ENCODE results near the gene IGSF8. TPM values are rescaled to one million over a fixed set of nuclear protein-coding genes. Genes with fewer than 3 reads are reported as not detected.

Gene IGSF8
- polyA plus RNA-seq, 1 donor from 2014 or later, result 27.3 TPM

DNA sequence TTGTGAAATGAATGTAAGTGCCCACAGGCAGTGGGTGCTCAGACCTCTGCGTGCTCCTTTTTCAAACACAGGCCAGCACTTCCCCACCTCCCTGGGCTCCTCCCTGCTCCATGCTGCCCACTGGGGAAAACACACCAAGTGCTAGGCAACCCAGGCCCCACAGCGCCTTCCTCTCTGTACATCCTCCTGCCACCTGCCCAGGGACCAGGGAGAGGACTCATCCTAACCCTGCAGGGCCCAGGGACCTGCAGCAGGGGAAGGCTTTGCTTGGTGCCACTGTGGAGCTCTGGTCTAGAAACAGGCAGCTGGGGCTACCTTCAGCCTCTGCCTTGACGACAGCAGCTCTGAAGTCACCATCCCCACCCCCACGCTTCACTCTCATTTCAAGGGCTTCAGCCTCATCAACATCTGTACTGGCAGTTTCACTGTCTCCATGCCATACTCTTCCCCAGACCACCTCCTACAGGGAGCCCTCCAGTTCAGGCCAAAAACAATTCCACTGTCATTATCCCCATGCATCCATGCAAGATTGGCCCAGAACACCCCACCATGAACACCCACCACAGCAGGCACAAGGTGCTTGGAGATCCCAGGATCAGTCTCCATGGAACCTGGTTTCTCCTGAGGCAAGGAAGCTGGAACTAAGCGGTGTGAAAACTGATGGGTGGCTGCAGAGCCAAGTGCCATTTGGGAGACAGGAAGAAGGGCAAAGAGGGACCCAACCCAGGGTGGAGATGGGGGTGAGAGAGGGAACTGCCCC lies 1.1 kb downstream of the IGSF8 start:
- peak overlapping the region; percentile 72 for H3K9ac ChIP-seq (ENCODE audit: low read length)
- H4K20me1 ChIP-seq (ENCODE audit: insufficient read depth), result no peaks in the 10 kb centered on the region
- peak overlapping the region; percentile 80 for H3K4me3 ChIP-seq (ENCODE audit: low read length)
- H3K27me3 ChIP-seq (ENCODE audit: insufficient read depth, low read depth, low read length), result no peaks in the 10 kb centered on the region
- no peak overlapping the region for H3K27ac ChIP-seq (ENCODE audit: low read length)
- no peaks in the 10 kb centered on the region for H3F3A ChIP-seq (ENCODE audit: insufficient read depth, low read length, poor library complexity, severe bottlenecking)
- TF ChIP-seq, protein P1, sequence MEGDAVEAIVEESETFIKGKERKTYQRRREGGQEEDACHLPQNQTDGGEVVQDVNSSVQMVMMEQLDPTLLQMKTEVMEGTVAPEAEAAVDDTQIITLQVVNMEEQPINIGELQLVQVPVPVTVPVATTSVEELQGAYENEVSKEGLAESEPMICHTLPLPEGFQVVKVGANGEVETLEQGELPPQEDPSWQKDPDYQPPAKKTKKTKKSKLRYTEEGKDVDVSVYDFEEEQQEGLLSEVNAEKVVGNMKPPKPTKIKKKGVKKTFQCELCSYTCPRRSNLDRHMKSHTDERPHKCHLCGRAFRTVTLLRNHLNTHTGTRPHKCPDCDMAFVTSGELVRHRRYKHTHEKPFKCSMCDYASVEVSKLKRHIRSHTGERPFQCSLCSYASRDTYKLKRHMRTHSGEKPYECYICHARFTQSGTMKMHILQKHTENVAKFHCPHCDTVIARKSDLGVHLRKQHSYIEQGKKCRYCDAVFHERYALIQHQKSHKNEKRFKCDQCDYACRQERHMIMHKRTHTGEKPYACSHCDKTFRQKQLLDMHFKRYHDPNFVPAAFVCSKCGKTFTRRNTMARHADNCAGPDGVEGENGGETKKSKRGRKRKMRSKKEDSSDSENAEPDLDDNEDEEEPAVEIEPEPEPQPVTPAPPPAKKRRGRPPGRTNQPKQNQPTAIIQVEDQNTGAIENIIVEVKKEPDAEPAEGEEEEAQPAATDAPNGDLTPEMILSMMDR (IDR thresholded peaks at IDR 0.05; ENCODE audit: poor library complexity, severe bottlenecking), result no peak
- TF ChIP-seq TAF1 (IDR thresholded peaks at IDR 0.05; ENCODE audit: low read depth) (no peak), MXI1 (conservative IDR thresholded peaks at IDR 0.05; ENCODE audit: poor library complexity, severe bottlenecking) (no peak), RAD21 (conservative IDR thresholded peaks at IDR 0.05) (no peak), REST (IDR thresholded peaks at IDR 0.05; ENCODE audit: borderline replicate concordance) (no peak), EZH2 (IDR thresholded peaks at IDR 0.05; ENCODE audit: borderline replicate concordance, insufficient read depth, low read length, poor library complexity, severe bottlenecking) (no peak), EP300 (conservative IDR thresholded peaks at IDR 0.05; ENCODE audit: poor library complexity, severe bottlenecking) (no peak), SMC3 (conservative IDR thresholded peaks at IDR 0.05; ENCODE audit: poor library complexity) (no peak), POLR2AphosphoS5 (IDR thresholded peaks at IDR 0.05) (no peak)
- peak overlapping the region; percentile 71 for H3K4me2 ChIP-seq (ENCODE audit: low read length)
- no peaks in the 10 kb centered on the region for H3K9me3 ChIP-seq (ENCODE audit: low read length)
- no peaks in the 10 kb centered on the region for H3K9me2 ChIP-seq (ENCODE audit: insufficient read depth, low read length)
- no peaks in the 10 kb centered on the region for H3K36me3 ChIP-seq (ENCODE audit: insufficient read depth, low read length)
- no peak overlapping the region for H2AFZ ChIP-seq (ENCODE audit: low read depth, low read length)
- no peaks in the 10 kb centered on the region for H3K79me2 ChIP-seq (replicated peaks; ENCODE audit: insufficient read depth, low read length)

DNA sequence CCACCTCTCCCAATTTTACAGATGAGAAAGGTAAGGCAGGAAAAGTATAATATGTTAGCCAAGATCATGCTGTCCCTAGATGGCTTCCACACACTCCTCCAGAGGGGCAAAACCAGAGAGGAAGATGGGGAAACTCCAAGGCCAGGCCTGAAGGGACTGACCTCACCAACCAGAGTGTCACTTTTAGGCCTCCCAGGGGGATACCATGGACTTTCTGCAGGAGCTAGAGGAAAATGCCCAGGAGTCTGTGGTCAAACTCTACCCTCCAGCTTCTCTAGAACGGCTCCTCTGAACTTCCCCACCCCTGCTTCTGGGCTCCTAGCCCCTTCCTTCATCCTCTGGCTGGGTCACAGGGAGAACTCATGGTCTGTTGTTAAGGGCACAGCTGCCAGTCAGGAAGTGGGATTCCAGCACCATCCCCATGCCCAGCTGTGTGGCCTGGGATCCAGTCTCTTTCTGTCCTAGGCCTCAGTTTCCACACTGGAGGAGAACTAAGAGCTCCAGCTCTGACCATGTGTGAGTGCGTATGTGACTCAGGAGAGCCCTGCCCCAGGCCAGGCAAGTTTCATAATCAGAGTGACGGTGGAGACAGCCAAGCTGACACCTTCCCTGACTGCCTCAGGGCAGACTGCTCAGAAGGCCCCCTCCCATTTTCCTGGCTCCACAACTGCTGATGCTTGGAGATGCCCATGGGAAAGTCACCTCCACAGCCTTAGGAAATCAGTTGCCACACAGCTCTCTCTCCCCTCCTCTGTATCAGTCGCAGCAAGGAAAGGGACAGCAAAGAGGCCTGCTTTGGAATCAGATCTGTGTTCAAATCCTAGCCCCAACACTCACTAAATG lies 1.9 kb downstream of the IGSF8 start:
- Histone ChIP-seq H3K4me2 (ENCODE audit: low read length) (no peak overlapping the region), H3K9me3 (ENCODE audit: low read length) (no peaks in the 10 kb centered on the region), H2AFZ (ENCODE audit: low read depth, low read length) (no peak overlapping the region), H3K27ac (ENCODE audit: low read length) (no peak overlapping the region), H3K9ac (ENCODE audit: low read length) (no peak overlapping the region), H3K36me3 (ENCODE audit: insufficient read depth, low read length) (no peaks in the 10 kb centered on the region), H4K20me1 (ENCODE audit: insufficient read depth) (no peaks in the 10 kb centered on the region), H3K27me3 (ENCODE audit: insufficient read depth, low read depth, low read length) (no peaks in the 10 kb centered on the region), H3K9me2 (ENCODE audit: insufficient read depth, low read length) (no peaks in the 10 kb centered on the region), H3K79me2 (replicated peaks; ENCODE audit: insufficient read depth, low read length) (no peaks in the 10 kb centered on the region), H3K4me3 (ENCODE audit: low read length) (no peak overlapping the region), H3F3A (ENCODE audit: insufficient read depth, low read length, poor library complexity, severe bottlenecking) (no peaks in the 10 kb centered on the region)
- TF ChIP-seq TAF1 (IDR thresholded peaks at IDR 0.05; ENCODE audit: low read depth), result no peak
- no peak for TF ChIP-seq REST (IDR thresholded peaks at IDR 0.05; ENCODE audit: borderline replicate concordance)
- no peak for TF ChIP-seq POLR2AphosphoS5 (IDR thresholded peaks at IDR 0.05)
- TF ChIP-seq, protein P1 (IDR thresholded peaks at IDR 0.05; ENCODE audit: poor library complexity, severe bottlenecking), result no peak
- TF ChIP-seq SMC3 (conservative IDR thresholded peaks at IDR 0.05; ENCODE audit: poor library complexity), result no peak
- no peak for TF ChIP-seq EP300 (conservative IDR thresholded peaks at IDR 0.05; ENCODE audit: poor library complexity, severe bottlenecking)
- TF ChIP-seq RAD21 (conservative IDR thresholded peaks at IDR 0.05), result no peak
- no peak for TF ChIP-seq MXI1 (conservative IDR thresholded peaks at IDR 0.05; ENCODE audit: poor library complexity, severe bottlenecking)
- no peak for TF ChIP-seq EZH2 (IDR thresholded peaks at IDR 0.05; ENCODE audit: borderline replicate concordance, insufficient read depth, low read length, poor library complexity, severe bottlenecking)
